Retina (tissue), 1 donor: ENCODE results near the gene HIBADH.

Experiments used
- DNase-seq: peaks from one replicate; pipeline ENCODE4 v3.0.0-alpha.2; 2016

The HIBADH gene

DNA sequence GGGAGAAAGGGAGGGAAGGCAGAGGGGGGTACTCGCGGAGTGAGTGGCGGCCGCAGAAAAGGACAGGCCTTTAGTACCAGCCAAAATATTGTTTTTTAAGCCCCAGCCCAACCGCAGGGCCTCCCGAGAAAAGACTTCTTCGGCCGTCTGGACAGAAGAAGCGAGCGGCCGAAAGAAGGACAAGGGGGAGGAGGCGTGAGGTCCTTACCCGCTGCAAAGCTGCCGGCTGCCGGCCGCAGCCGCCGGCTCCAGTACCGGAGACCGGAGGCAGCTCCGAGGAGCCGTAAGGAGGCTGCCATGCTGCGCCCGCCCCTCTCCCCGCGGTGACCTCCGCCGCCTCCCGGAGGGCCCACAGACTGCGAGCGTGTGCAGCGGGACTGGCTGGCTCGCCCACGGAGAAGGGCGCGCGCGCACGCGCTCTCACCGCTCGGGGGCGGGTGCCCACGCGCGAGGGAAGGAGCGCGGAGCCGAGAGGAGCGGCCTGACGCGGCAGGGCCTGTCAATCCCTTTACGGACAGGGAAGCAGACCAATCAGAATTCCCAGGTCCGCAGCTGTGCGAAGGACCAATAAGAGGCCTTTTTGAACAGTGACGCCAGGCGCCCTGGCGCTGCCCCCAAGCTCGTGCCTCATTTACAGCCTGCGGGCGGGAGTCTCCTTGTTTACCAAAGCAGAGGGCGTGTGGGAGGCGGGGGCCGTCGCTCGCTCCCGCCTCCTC is at the start of gene HIBADH:
Gene HIBADH, minus strand, starts transcription at position 394 of the 716 bp plus-strand sequence. Its CDS starts 95 bp downstream, at position 299.
- peak; percentile 98 for DNase-seq

DNA sequence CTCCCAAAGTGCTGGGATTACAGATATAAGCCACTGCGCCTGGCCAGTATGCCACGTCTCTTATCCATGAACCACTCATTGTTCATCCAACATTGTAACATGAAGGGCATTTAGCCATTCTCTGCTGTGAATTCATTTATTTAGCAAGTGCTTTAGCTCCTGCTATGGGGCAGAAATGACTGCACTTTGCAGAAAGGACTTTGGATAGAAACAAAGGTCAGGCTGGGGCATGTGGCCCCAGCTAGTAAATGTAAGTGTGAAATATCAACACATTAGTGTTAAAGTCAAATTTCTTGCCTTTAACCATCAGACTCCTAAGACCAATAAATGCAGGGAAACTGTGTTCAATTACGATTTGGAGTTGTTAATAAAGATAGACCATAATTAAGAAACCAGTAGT is 49.5 kb upstream of the HIBADH start:
- DNase-seq: no peak

DNA sequence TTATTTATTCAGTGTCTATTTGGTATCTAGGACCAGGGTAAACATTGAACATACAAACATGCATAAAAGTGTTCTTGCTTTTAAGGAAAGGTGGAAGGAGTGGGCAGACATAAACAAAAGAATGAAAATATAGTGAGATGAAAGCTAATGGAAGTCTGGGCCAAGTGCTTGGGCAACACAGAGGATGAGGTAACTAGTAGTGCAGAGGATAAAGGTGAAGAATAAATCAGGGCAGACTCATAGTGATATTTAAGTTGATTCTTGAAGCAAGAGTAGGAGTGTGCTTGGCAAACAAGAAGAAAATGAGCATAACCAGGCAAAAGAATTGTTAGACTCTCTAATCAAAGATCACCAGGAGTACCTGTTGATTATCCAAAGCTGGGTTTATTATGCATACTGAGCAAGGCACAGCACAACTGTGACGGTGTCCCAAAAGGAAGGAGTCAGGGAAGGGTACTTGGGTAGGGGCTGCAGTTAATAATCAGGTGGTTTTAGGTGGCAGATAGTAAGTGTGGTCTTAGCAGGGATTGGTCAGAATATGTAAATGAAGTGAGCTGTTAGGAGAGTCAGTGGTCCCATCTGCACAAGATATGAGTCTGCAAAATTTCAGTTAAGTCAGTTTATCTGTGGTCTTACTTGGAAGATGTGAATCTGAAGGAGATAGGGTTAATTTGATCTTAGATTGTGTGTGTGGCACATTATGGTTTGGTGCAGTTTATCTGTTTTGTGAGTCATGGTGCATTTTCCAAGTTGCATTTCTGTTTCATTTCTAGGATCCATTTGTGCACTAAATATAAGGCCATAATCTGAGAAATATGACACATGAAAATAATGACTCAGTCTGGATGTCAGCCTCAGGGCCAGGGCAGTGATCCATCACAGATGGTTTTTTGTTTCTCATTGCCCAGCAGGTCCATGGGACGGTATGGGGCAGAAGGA is 46.7 kb upstream of the HIBADH start:
- no peak for DNase-seq

DNA sequence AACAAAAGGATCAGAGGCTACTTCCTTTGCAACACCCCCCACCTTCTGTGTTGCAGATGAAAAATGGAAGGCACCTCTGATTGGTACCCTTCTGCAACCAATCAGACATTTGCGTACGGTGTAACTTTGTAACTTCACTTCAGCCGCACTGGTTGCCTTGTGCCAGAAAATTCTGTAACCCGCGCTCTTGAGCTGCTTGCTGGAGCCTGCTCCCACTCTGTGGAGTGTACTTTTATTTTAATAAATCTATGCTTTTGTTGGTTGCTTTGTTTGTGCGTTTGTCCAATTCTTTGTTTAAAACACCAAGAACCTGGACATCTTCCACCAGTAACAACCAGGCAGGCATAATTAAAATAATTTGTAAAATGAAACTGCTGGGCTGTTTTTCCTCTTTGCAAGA is 45.8 kb upstream of the HIBADH start:
- DNase-seq: no peak

DNA sequence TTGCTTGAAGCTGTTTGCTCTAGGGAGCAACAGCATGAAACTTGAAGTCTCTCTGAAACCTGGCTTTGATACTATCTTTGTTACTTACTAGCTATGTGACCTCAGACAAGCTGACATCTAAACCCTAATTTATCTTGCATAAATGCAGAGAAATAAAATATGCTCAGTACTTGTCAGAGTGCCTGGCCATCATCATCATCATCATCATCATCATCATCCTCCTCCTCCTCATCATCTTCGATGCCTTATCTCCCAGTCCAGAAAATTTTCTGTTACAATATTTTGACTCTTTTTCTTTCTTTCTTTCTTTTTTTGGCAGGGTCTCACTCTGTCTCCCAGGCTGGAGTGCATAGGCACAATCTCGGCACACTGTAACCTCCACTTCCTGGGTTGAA is 42.5 kb upstream of the HIBADH start:
- DNase-seq: no peak

DNA sequence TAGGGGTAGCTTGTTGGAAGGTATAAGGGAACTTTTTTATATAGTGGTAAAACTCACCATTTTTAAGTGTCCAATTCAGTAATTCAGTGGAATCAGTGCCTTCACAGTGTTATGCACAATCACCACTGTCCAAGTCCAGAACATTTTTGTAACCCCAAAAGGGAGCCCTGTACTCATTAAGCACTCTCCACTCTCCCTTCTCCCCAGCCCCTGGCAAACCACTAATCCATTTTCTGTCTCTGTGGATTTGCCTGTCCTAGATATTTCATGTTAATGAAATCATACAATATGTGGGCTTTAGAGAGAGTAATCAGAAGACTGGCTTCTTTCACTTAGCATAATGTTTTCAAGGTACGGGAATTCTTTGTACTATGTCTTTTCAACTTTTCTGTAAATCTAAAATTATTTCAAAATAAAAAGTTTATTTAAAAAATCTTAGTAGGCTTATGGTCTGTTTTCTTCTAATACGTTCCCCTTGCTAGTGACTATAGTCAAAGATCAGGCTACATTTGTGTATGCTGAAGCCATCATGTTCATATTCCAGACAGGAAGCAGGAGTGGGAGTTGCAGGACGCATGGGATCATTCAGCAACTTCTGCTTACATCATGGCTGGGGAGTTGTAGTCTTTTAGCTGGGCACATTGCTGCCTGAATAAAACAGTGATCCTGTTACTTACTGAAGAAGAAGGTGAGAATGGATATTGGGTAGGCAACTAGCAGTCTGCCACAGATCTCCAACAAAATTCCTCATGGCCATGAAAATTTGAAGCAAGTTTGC is 41.9 kb upstream of the HIBADH start:
- DNase-seq: no peak

DNA sequence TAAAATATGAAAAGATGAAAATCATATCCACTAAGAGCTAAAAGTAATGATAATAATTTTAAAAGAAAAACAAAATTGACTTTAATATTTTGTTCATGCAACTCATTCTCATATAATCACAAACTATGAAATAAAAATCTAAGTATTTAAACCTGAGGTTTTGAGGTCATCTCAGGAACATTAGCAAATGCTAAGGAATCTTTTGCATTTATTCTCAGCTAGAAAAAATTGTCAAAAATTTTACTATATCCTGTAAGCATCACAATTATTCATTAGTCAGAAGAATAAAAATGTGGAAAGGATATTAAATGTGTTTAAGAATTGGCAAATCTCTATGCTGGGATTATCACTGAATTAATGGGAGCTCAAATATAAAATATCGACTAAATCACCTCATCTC is 40.5 kb upstream of the HIBADH start:
- DNase-seq: no peak

DNA sequence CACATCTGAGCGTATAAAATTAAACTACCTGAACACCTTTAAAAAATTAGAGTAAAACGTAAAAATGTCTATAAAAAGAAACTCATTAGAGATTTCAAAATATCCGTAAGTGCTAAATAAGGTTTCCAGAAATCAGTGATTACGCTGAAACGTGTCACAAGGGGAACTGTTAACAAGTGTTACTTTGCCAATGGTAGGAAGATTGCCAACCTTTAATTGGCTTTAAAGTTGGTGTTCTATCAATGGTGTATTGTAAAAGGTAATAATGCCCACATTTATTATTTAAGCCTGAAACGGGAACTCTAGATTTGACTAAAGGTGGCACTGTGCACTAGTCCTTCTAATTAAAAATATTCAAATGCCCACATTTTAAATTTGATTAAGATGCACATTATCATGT is 37.8 kb upstream of the HIBADH start:
- no peak for DNase-seq

DNA sequence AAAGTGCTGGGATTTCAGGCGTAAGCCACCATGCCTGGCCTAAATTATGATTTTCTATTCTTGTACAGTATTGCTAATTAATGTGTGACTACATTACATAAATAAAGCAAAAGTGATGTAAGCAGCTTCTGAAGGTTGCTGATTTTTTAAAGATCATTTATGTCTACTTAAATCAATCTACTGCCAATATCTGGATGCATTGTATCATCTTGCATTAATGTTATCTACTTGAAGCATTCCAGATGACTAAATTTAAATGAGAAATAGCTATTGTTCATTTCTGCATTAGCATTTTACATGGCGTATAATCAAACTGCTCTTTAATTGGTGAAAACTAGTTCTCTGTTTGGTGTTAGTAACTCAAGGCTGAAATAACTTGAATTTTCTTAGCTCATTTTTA is 37.1 kb upstream of the HIBADH start:
- DNase-seq: no peak

DNA sequence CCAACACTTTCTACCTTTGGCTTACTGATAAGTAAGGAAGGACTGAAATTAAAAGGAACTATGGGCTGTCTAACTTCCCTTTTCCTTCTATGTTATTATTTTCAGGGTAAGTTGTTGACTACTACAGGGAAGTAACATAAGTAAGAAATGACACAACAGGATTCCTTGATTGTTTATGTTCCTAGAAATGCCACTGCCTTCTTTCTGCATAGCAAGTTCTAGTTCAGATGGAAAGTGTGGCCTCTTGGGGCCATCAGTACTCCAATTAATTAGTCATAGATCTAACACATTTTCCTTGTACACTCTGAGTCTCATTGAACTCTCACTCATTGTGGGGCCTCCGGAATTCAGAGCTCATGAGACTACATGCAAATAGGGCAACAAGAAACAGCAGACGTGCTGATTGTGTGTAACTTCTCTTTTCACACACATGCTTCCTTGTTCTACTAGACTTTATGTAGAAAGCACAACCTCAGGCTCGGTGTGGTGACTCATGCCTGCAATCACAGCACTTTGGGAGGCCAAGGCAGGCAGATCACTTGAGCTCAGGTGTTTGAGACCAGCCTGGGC is 35.3 kb upstream of the HIBADH start:
- DNase-seq: no peak

DNA sequence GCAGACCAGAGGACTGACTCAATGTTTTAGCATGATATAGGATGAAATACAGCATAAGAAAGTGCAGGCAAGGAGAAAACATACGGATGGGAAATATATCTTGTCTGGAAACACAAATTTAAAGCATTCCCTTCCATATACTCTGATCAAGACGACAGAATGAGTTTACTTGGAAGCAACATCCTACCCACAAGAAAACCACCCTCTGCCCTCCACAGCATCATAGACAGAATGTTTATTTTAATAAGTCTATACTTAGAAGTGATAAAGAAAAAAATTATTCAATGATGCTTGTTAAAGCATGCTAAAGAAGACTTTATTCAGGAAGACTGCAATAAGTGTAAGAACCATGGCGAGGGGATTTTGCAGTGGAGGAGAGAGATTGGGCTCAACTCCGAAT is 32.4 kb upstream of the HIBADH start:
- no peak for DNase-seq

DNA sequence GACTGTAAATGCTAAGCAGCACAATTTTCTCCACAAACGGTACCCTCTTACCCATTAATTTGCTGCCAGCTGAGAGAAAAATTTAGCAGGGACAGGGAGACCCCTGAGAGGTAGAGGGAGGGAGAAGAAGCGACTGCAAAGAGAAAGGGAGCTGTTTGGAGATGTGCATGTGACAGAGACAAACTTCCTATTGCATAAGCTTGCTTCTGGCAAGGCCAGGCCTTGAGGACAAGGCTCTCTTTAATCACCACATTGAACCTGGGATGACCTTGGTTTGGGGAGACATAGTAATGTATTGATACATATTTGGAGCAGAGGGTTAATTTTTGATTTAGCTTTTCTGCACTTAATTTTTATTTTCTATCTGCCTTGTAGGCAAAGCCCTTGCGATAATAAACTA is 31.1 kb upstream of the HIBADH start:
- DNase-seq: no peak

DNA sequence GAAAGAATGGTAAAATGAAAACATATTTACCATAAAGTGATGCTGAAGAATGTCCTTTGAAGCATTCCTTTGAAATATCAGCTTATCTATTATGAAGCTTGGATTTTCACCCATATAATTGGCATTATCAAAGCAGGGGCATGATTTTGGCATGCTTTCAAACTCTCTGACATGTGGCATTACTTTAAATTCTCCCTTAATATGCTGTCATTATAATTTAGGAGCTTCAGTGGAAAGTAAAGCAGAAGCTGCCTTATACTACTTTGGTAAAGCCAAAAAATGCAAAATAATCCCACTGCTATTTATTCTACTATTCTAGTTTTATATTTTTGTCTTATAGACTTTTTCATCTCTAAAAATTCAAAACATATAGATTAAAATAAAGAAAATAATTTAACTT is 28.0 kb upstream of the HIBADH start:
- DNase-seq: no peak

DNA sequence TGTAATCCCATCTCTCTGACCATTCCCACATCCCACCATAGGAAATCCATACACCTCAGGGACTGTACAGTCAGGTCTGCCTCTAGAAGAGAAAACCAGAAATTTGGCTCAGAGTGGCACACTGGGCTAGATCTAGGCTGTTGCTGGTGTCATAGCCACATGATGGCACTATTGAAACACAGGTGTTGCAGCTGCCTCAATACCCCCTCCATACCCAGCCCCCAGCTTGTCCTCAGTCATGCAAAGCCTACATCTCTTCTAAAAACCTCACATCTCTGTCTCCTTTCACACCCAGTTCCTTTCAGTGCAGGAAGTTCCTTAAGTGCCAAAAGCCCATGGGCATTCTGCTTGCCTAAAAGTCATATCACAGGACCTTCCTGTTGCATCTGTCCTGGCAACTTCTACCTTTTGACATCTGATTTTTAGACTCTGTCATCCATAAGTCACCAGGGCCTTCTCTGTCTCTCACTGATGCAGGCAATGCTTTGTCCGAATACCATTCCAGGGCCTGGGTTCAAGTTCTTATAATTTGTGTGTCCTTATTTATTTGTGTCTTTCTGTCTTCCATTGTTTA is 27.0 kb upstream of the HIBADH start:
- no peak for DNase-seq

DNA sequence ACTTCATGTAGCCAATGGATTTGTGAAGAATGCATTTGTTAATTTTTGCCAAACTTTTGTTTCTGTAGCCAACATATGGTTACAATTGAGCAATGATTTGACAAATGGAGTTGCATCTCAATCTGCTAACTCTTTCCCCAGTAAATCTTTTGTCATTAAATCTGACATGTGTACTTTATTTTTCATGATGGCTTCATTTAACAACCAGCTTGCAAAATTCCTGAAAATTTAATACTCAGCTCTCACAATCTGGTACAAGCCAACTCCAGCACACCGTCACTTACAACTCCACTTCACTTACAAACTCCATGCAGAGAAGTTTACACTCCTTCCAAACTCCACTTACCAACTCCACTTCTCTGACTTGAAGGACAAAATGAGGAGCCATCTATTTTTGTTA is 26.5 kb upstream of the HIBADH start:
- no peak for DNase-seq

DNA sequence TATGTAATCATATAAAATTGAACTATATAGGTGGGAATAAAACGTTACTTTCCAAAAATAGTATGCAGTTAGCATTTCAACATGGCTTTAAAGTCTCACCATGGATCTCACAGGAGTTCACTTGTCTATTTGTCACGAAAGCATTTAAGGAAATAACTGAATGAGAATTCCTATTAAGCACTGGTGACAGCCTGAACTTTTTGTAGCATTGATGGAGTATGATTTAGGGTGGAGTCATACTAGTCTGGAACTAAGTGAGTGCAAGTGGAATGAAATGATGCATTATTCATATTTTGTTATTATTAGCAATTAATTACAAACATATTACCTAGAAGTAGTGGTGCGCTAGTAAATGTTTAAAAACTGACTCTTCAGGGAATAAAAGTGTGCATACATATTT is 26.0 kb upstream of the HIBADH start:
- DNase-seq: no peak

DNA sequence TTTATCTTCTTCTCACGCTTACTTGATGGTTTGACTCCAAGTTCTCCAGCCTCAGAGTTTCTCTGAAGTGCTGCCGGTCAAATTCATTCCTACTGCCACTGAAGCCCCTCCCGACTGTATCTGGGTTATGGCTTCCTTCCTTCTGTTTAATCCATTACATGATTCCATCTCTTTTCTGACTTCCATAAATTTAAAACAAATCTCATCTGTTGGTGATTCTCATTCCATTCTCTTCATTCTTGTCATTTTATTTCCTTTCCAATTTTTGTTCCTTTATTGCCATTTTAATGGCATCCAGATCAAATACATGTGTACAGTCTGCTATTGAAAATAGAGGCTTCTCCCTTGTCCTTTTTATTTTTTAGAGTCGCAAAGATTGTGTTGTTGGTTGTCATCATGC is 25.4 kb upstream of the HIBADH start:
- no peak for DNase-seq

DNA sequence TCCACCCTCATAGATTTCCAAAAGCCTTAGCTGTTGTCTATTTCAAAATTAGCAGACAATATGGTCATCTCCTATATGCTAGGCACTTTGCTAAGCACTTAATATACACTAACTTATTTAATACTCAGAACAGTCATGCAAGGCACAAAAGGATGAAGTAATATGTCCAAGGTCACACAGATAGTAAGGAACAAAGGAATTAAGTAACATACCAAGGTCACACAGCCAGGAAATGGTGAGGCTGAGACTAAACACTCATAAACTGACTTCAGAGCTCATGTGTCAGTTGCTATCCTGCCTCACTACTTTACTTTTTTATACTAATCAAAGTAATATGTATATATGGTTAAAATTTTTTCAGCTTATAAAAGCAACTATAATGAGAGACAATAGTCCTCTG is 23.6 kb upstream of the HIBADH start:
- DNase-seq: no peak

DNA sequence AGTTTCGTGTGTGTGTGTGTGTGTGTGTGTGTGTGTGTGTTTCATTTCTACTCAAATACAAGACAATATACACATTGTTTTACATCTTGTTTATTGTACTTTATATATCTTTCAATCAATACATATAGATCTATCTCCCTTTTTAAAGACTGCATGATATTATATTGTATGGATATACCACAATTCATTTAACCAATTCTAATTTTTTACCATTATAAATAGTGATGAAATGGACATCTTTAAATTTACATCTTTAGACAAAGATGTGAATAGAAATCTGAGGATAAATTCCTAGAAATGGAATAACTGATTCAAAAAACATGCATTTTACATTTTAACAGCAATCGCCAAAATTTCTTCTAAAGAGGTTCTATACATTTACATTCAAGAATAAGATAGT is 23.2 kb upstream of the HIBADH start:
- no peak for DNase-seq

DNA sequence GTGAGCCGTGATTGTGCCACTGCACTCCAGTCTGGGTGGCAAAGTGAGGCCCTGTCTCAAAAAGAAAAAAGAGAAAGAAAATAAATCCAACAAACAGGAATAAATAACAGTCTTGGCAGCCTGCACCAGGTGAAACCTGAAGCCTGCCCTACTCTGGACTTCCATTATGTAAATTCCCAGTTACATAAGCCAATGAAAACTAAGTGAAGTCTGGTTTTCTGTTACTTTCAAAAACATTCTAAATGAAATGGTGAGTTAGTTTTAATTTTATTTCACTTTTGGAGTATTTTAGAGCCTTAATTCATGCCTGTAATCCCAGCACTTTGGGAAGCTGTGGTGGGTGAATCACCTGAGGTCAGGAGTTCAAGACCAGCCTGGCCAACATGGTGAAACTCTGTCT is 22.5 kb upstream of the HIBADH start:
- DNase-seq: no peak

DNA sequence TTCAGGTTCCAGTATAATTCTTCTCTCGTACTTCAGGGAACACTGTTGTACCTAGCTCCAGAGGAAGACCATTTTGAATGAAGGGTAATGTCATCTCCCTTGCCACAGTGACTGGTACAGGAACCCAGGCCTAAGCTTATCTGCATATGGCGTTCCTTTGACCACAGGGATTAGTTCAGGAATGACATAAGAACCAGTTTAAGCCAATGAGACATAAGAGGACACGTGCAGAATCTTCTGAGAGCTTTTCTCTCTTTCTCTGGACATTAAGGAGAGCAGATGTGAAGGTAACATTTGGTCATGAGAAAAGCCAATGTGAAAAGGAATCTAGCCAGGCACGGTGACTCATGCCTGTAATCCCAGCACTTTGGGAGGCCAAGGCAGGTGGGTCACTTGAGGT is 21.8 kb upstream of the HIBADH start:
- DNase-seq: no peak

DNA sequence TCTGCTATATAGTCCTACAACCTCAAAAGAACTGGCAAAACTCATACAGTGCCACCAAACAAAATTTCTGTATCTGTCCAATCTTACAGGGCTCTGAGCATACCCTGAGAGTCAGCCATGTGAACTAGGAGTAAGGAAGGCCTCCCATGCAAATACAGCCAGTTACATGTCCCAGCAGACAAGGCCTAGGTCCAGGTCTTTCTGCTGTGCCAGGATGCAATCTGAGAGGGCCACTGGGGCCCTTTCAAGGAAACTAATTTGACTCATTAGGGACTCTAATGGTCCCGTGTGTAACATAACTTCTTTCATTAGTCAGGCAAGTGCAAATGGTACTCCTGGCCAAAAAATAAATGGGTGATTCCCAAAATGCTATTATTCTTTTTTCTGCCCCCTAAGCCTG is 17.9 kb upstream of the HIBADH start:
- DNase-seq: no peak
